Mammary epithelial cell (primary cell): ENCODE results near the gene FABP6.

Experiments used
- CTCF ChIP-seq, 2 donors: IDR thresholded peaks in 1 of 2; conservative IDR thresholded peaks in 1 of 2; 2 replicates each; pipeline ENCODE4 v1.5.1; 2011 to 2012; ENCODE audit warnings: inconsistent platforms in 2 of 2, low read length in 2 of 2, mild to moderate bottlenecking in 2 of 2, control low read depth in 1 of 2, low read depth in 1 of 2; ENCODE audit not compliant: insufficient read depth in 1 of 2; ENCODE audit errors: extremely low read depth in 1 of 2
- EZH2 ChIP-seq: IDR thresholded peaks from 2 replicates; pipeline ENCODE4 v1.6.1; 2012; ENCODE audit warnings: low read length, inconsistent platforms, borderline replicate concordance

DNA sequence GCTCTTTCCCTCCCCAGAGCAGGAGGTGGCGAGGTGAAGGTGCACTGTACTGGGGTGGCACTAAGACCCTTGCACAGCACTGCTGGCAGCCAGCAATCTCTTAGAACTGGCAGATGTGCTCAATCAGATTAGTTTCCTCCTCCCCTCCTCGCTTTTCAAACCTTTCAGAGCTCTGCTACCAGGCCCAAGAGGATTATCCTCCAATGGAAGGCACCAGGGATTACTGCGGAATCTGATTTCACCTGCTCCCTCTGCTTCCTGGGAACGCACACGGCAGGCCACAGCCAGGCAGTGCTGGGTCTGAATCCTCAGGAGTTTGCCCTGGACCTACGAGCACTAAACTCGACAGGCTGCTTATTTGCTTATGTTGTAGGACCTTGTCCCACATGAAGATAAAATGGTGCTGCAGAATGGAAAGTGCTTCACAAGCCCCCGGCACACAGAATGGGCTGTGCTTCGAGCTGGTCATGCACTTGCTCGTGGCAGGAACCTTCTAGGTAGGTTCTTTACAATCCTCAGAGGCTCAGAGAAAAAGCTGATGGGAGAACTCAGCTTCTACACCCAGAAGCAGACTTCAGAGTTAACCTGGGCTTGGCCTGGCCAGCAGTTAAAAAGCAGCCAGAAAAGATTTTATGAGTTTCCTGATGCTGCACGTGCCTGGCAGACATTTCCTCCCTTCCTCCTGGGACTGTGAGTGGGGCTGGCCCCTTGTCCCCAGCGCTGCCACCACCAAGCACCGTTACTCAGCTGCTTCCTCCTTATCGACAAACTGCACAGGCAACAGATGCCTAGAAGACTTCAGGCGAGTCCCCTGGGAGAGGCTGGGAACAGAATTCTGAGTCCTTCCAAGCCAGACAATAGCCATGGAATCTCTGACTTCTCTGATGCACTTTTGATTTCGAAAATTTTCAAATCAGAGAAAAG is 33.1 kb downstream of the FABP6 start:
- TF ChIP-seq EZH2 (no peak), CTCF (conservative IDR thresholded peaks at IDR 0.05 in 1 of 2, IDR thresholded peaks at IDR 0.05 in 1 of 2; ENCODE audit: extremely low read depth in 1 of 2, insufficient read depth in 1 of 2, low read depth in 1 of 2, low read length in 2 of 2) (no peak)
